Measurements from ENCODE around the gene EGFLAM.

DNA sequence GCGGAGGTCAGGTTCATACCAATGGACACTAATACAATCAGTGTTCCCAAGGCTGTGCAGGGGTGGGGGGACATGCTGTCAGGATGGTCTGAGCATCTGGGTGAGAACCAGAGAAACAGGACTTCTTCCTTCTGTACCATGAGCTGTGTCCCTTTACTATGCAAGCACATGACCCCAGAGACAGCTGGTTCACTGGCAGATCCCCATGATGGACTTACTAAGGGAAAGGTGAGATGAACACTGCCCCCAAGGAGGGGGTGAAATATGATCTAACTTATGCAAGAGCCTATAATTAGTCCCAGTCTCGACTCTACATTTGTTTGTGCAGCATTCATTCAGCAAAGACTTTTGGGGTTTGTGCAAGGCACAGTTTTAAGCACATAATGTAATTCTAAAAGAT is 206.7 kb downstream of the EGFLAM start:
- TF ChIP-seq, protein P1, sequence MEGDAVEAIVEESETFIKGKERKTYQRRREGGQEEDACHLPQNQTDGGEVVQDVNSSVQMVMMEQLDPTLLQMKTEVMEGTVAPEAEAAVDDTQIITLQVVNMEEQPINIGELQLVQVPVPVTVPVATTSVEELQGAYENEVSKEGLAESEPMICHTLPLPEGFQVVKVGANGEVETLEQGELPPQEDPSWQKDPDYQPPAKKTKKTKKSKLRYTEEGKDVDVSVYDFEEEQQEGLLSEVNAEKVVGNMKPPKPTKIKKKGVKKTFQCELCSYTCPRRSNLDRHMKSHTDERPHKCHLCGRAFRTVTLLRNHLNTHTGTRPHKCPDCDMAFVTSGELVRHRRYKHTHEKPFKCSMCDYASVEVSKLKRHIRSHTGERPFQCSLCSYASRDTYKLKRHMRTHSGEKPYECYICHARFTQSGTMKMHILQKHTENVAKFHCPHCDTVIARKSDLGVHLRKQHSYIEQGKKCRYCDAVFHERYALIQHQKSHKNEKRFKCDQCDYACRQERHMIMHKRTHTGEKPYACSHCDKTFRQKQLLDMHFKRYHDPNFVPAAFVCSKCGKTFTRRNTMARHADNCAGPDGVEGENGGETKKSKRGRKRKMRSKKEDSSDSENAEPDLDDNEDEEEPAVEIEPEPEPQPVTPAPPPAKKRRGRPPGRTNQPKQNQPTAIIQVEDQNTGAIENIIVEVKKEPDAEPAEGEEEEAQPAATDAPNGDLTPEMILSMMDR (conservative IDR thresholded peaks at IDR 0.05; ENCODE audit: low read depth, low read length): no peak
- no peak for TF ChIP-seq EZH2 (IDR thresholded peaks at IDR 0.05; ENCODE audit: borderline replicate concordance, low read depth, low read length, poor library complexity, severe bottlenecking)
